K562 (cell line): Measurements from ENCODE around the gene FAM83G. TPM values are rescaled to one million over a fixed set of nuclear protein-coding genes. Genes with fewer than 3 reads are reported as not detected.

Experiments
- CC2D1A ChIP-seq: fragments of 450-650 bp; IDR thresholded peaks from 2 replicates; pipeline ENCODE4 v1.6.1; 2017; ENCODE audit warnings: mild to moderate bottlenecking
- CTCF ChIP-seq, 3 experiments: IDR thresholded peaks in 2 of 3; conservative IDR thresholded peaks in 1 of 3; 2 replicates each; pipeline ENCODE4 v1.5.1; 2011 to 2012; ENCODE audit warnings: low read length in 3 of 3, mild to moderate bottlenecking in 3 of 3, control low read depth in 2 of 3, improper control_type of control experiment in 1 of 3, inconsistent platforms in 1 of 3, low read depth in 1 of 3, mixed read lengths in 1 of 3, moderate library complexity in 1 of 3; ENCODE audit not compliant: insufficient read depth in 2 of 3
- CTCFL ChIP-seq: IDR thresholded peaks from 2 replicates; pipeline ENCODE4 v1.6.1; 2011; ENCODE audit warnings: borderline replicate concordance, low read depth, mild to moderate bottlenecking, moderate library complexity, low read length; ENCODE audit not compliant: insufficient read depth, poor library complexity, severe bottlenecking
- MAX ChIP-seq: sonication (generic); formaldehyde crosslinking; IDR thresholded peaks from 2 replicates; pipeline ENCODE4 v1.9.0; 2022; ENCODE audit warnings: mild to moderate bottlenecking, missing genetic modification reagents
- PURB ChIP-seq: sonication (generic); formaldehyde crosslinking; IDR thresholded peaks from 2 replicates; pipeline ENCODE4 v1.9.0; 2021; ENCODE audit warnings: low read depth, mild to moderate bottlenecking, missing genetic modification reagents
- REST ChIP-seq, 2 experiments: fragments of 450-650 bp; formaldehyde crosslinking in 1 of 2; IDR thresholded peaks; 2 replicates each; pipeline versions ENCODE4 v1.4.0 to v1.6.1; 2014 to 2020; ENCODE audit warnings: mild to moderate bottlenecking in 2 of 2, borderline replicate concordance in 1 of 2, low read depth in 1 of 2
- STAG1 ChIP-seq: sonication (generic); formaldehyde crosslinking; IDR thresholded peaks from 2 replicates; pipeline ENCODE4 v1.5.0; 2020; ENCODE audit warnings: missing genetic modification reagents, borderline replicate concordance
- ZNF830 ChIP-seq: fragments of 250-450 bp; sonication (Bioruptor Pico); IDR thresholded peaks from 2 replicates; pipeline ENCODE4 v1.5.0; 2021; ENCODE audit warnings: mild to moderate bottlenecking
- polyA plus RNA-seq, 8 experiments: library from polyadenylated mRNA; depleted of rRNA in 4 of 8; stranded (reverse) in 5 of 8; unstranded in 3 of 8; fragments of >200 nt; fragmentation: Nextera tagmentation in 2 of 8; fragmentation: Illumina TruSeq in 1 of 8; extraction: Ambion mirVana in 2 of 8; extraction: Trizol in 1 of 8; gene quantifications; 2 replicates each; pipeline versions ENCODE4 v1.2.1 to v1.2.3, GENCODE V29; 2011 to 2014; ENCODE audit warnings: inconsistent platforms in 1 of 8, missing spikeins in 1 of 8
- total RNA-seq, 7 experiments: library from RNA; depleted of rRNA in 6 of 7; stranded (reverse); fragments of >200 nt in 6 of 7; fragmentation: Illumina TruSeq in 2 of 7; extraction: Trizol in 2 of 7; gene quantifications; 2 replicates each; pipeline versions ENCODE4 v1.2.1 to v1.2.3, GENCODE V29; 2011 to 2021; ENCODE audit warnings: low replicate concordance in 1 of 7

The FAM83G gene
- total and polyA plus RNA-seq, 9 of the 15 experiments (the other 6 are each of a cell fraction or from before 2014, with no cell fraction given), result 0.04 to 10.3 (median 4.5) TPM; not detected in 1

GRCh38 chr17:18960803-18961511 is 43.6 kb downstream of the FAM83G start (continued):
- TF ChIP-seq CTCFL (peak; percentile 60), CTCF (IDR thresholded peaks at IDR 0.05 in 2 of 3, conservative IDR thresholded peaks at IDR 0.05 in 1 of 3; ENCODE audit: insufficient read depth in 2 of 3, low read depth in 1 of 3, low read length in 3 of 3) (peak; percentile 79 to 87 (median 86)), MAX (peak; percentile 78), ZNF830 (CRISPR knock-in tag) (no peak), STAG1 (CRISPR knock-in tag) (peak; percentile 61; the same call in 1 of the 2 replicates), PURB (CRISPR knock-in tag) (no peak), CC2D1A (peak; percentile 56; the same call in 1 of the 2 replicates), REST (IDR thresholded peaks at IDR 0.05; ENCODE audit: borderline replicate concordance) (peak; percentile 87), REST (CRISPR knock-in tag; IDR thresholded peaks at IDR 0.05; ENCODE audit: low read depth) (no peak)
- TF ChIP-seq, all 486 proteins: peak for 17
